ENCODE measurements around the gene RIT1. TPM values are rescaled to one million over a fixed set of nuclear protein-coding genes. Genes with fewer than 3 reads are reported as not detected.
"Not testable (repeated sequence)": the region's sequence is repeated elsewhere in the genome, so short reads cannot be mapped to it uniquely, and the experiment has no call there.

RIT1 gene
- total RNA-seq, 1 donor: 45.8 TPM

GRCh38 chr1:155895617-155896016, 15.5 kb downstream of the RIT1 start:
- DNase-seq (ENCODE audit: low read depth in 2 of 3, low spot score in 2 of 3): not testable (repeated sequence)

GRCh38 chr1:155893389-155894142, 17.6 kb downstream of the RIT1 start:
- DNase-seq (ENCODE audit: low read depth in 2 of 3, low spot score in 2 of 3): peak in 2 of 3 donors; percentile 55 to 75

GRCh38 chr1:155892796-155893195, 18.4 kb downstream of the RIT1 start:
- DNase-seq (ENCODE audit: low read depth in 2 of 3, low spot score in 2 of 3): no peak

- no peak for DNase-seq (ENCODE audit: low read depth in 2 of 3, low spot score in 2 of 3)
These were observed 20.9 kb downstream of the RIT1 start for GRCh38 chr1:155890251-155890650.

GRCh38 chr1:155889566-155889965, 21.6 kb downstream of the RIT1 start:
- no peak for DNase-seq (ENCODE audit: low read depth in 2 of 3, low spot score in 2 of 3)

- no peak for DNase-seq (ENCODE audit: low read depth in 2 of 3, low spot score in 2 of 3)
These were observed 22.7 kb downstream of the RIT1 start for GRCh38 chr1:155888481-155888880.

GRCh38 chr1:155884982-155885381, 26.2 kb downstream of the RIT1 start:
- no peak for DNase-seq (ENCODE audit: low read depth in 2 of 3, low spot score in 2 of 3)

- no peak for DNase-seq (ENCODE audit: low read depth in 2 of 3, low spot score in 2 of 3)
These were observed 26.9 kb downstream of the RIT1 start for GRCh38 chr1:155884031-155884960.

- no peak for DNase-seq (ENCODE audit: low read depth in 2 of 3, low spot score in 2 of 3)
These were observed 28.4 kb downstream of the RIT1 start for GRCh38 chr1:155882766-155883165.

GRCh38 chr1:155882235-155882634, 28.9 kb downstream of the RIT1 start:
- DNase-seq (ENCODE audit: low read depth in 2 of 3, low spot score in 2 of 3): no peak

GRCh38 chr1:155880950-155881349, 30.2 kb downstream of the RIT1 start:
- DNase-seq (ENCODE audit: low read depth in 2 of 3, low spot score in 2 of 3): no peak

GRCh38 chr1:155880251-155880650, 30.9 kb downstream of the RIT1 start:
- DNase-seq (ENCODE audit: low read depth in 2 of 3, low spot score in 2 of 3): no peak

- no peak for DNase-seq (ENCODE audit: low read depth in 2 of 3, low spot score in 2 of 3)
These were observed 33.2 kb downstream of the RIT1 start for GRCh38 chr1:155877945-155878344.

- no peak for DNase-seq (ENCODE audit: low read depth in 2 of 3, low spot score in 2 of 3)
These were observed 37.3 kb downstream of the RIT1 start for GRCh38 chr1:155873860-155874259.

GRCh38 chr1:155872527-155872926, 38.6 kb downstream of the RIT1 start:
- no peak for DNase-seq (ENCODE audit: low read depth in 2 of 3, low spot score in 2 of 3)

- no peak for DNase-seq (ENCODE audit: low read depth in 2 of 3, low spot score in 2 of 3)
These were observed 39.8 kb downstream of the RIT1 start for GRCh38 chr1:155871390-155871789.

- no peak for DNase-seq (ENCODE audit: low read depth in 2 of 3, low spot score in 2 of 3)
These were observed 43.4 kb downstream of the RIT1 start for GRCh38 chr1:155867766-155868165.

- DNase-seq (ENCODE audit: low read depth in 2 of 3, low spot score in 2 of 3): no peak
These were observed 46.8 kb downstream of the RIT1 start for GRCh38 chr1:155864393-155864792.

- no peak for DNase-seq (ENCODE audit: low read depth in 2 of 3, low spot score in 2 of 3)
These were observed 49.3 kb downstream of the RIT1 start for GRCh38 chr1:155861896-155862295.

- no peak for DNase-seq (ENCODE audit: low read depth in 2 of 3, low spot score in 2 of 3)
These were observed 50.1 kb downstream of the RIT1 start for GRCh38 chr1:155860970-155861510.
